ENCODE data around the gene PSMB10. TPM values are rescaled to one million over a fixed set of nuclear protein-coding genes. Genes with fewer than 3 reads are reported as not detected.

Gene PSMB10
- total and polyA plus RNA-seq, 2 of the 8 experiments (the other 6 are each of a cell fraction or from before 2014, with no cell fraction given) = 32.1 to 61.9 TPM

GRCh38 chr16:67936124-67936879 lies at the start of gene PSMB10 (continued):
- TF ChIP-seq ATF2 (IDR thresholded peaks at IDR 0.05; ENCODE audit: low read length) = no peak

Measured in H1 (cell line).